ENCODE results near the gene CCDC150. TPM values are rescaled to one million over a fixed set of nuclear protein-coding genes. Genes with fewer than 3 reads are reported as not detected.

Gene CCDC150
- total and polyA plus RNA-seq, 10 donors = 0.54 to 6.8 (median 1.8) TPM

DNA sequence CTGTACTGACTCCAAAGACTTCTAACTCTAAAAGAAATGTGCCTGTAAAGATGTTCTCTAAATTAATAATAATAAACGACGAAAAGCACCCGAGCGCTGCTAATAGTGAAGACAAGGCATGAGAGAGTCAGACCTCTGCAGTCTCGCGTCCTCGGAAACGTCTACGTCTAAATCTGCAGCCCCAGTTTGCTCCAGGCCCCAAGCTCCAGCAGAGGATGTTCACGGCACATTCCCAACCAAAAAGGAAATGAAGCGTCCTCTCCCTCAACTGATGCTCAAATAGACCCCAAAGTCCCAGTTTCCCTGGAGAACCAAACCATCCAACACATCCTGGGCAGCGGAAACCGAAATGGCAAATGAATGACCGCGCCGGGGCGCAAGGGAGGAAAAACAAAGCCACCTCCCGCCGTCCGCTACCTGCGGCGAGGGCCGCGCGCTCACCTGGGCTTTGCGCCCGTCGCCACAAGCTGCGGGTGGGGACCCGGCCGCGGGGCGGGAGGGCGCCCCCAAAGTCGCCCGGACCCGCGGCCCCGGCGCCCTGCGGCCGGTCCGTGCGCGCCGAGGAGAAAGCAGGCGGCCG lies 47.1 kb upstream of the CCDC150 start:
- H3K4me1 ChIP-seq = peaks cover 0 to 20% (median 13%) of the 10 kb centered on the region in 6 donors
- no peak overlapping the region for H3K27ac ChIP-seq
- H3K36me3 ChIP-seq = no peaks in the 10 kb centered on the region
- peaks cover 0 to 70% (median 42%) of the 10 kb centered on the region in 7 donors for H3K27me3 ChIP-seq (replicated peaks in 1 of 7)
- no peak for TF ChIP-seq POLR2AphosphoS5 (IDR thresholded peaks at IDR 0.05)
- no peak for TF ChIP-seq POLR2A (IDR thresholded peaks at IDR 0.05)
- TF ChIP-seq, protein P1, sequence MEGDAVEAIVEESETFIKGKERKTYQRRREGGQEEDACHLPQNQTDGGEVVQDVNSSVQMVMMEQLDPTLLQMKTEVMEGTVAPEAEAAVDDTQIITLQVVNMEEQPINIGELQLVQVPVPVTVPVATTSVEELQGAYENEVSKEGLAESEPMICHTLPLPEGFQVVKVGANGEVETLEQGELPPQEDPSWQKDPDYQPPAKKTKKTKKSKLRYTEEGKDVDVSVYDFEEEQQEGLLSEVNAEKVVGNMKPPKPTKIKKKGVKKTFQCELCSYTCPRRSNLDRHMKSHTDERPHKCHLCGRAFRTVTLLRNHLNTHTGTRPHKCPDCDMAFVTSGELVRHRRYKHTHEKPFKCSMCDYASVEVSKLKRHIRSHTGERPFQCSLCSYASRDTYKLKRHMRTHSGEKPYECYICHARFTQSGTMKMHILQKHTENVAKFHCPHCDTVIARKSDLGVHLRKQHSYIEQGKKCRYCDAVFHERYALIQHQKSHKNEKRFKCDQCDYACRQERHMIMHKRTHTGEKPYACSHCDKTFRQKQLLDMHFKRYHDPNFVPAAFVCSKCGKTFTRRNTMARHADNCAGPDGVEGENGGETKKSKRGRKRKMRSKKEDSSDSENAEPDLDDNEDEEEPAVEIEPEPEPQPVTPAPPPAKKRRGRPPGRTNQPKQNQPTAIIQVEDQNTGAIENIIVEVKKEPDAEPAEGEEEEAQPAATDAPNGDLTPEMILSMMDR (IDR thresholded peaks at IDR 0.05 in 8 of 11, conservative IDR thresholded peaks at IDR 0.05 in 3 of 11) = no peak
- no peak for DNase-seq
- whole genome bisulfite sequencing, 5 donors = 1 to 7% (median 2%) methylated on average over 12 to 48 of the region's 48 CpGs
- peak overlapping the region in 7 of 8 donors; percentile 52 to 77 (median 60) for H3K4me3 ChIP-seq
- H3K9me3 ChIP-seq = no peaks in the 10 kb centered on the region
- intact Hi-C loops (cut with DNase I; ENCODE audit: low total_unique reads) = no loop called here

DNA sequence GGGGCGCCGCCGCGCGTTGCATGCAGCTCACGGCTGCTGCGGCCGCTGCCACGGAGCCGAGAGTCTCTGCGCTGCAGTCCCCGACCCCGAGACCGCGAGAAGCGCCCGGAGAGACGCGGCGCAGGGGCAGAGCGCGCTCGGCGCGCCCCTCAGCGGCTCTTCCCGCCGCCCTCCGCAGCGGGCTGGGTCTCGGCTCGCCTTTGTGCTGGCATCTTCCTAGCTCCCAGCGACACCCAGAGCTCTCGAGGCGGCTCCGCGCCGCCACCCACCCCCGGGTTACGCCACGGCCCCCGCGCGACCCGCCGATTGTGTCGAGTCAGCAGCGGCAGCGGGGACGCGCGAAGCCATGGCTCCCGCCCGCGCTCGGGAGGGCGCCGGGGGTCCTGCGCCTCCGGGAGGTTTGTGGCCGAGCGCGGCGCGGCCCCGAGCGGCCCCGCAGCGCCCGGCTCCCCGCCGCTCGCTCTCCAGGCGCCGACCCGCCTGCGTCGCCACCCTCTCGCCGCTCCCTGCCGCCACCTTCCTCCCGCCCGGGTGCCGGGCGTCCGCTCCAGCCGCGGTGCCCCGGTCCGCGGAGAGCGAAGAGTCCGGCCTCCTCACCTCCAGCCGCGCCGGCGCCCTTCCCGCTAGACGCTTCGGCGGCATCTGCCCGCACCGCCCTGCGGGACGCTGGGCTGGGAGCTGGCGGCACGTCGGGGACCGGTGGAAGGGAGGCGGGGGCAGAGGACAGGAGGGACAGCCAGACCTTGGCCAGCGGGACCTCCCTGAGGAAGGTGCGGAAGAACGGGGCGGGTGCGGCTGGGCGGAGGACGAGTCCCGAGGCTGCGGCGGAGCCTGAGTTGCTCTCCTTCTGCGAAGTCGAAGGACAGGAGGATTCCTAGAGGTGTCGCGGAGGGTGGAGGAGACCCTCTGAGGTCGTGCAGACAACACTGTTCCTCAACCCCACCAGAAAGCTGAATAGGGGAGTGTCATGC lies 46.3 kb upstream of the CCDC150 start, which contains the start of gene HECW2:
Gene HECW2, minus strand, starts transcription at position 644 of the 971 bp plus-strand sequence.
- peak; percentile 73 for DNase-seq
- Histone ChIP-seq H3K9me3 (no peaks in the 10 kb centered on the region), H3K4me1 (peaks cover 0 to 20% (median 13%) of the 10 kb centered on the region in 6 donors), H3K27me3 (replicated peaks in 1 of 7) (peaks cover 0 to 70% (median 42%) of the 10 kb centered on the region in 7 donors), H3K4me3 (peak within 1 kb of the TSS; percentile 14 to 77 (median 60)), H3K27ac (no peak within 1 kb of the TSS), H3K36me3 (no peaks in the 10 kb centered on the region)
- intact Hi-C loops (cut with DNase I; ENCODE audit: low total_unique reads) = no loop called here
- TF ChIP-seq, protein P1 (IDR thresholded peaks at IDR 0.05 in 8 of 11, conservative IDR thresholded peaks at IDR 0.05 in 3 of 11) = no peak
- TF ChIP-seq POLR2A (IDR thresholded peaks at IDR 0.05) = no peak
- TF ChIP-seq POLR2AphosphoS5 (IDR thresholded peaks at IDR 0.05) = no peak
- WGBS, 5 donors = 1 to 3% (median 1%) methylated on average over 26 to 125 of the region's 125 CpGs

DNA sequence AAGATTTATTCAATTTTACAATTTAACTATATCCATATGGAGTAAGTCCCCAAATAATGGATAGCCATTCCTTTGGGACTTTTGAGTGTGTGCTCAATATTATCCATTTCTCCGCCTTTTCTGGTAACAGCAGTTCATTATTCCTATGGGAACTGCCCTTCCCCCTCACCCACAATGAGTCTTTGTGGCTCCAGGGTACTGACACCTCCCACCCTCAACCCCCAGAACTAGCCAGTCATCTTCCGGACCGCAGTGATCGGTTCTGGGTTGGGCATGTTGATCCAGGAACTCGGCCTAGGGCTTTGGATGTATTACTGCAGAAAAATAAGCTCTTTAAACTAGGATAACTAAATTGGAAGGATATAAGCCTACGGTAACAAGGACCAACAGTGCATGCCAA lies 45.4 kb upstream of the CCDC150 start:
- intact Hi-C loops (cut with DNase I; ENCODE audit: low total_unique reads) = no loop called here
- H3K4me1 ChIP-seq = peaks cover 0 to 20% (median 13%) of the 10 kb centered on the region in 6 donors
- no peaks in the 10 kb centered on the region for H3K36me3 ChIP-seq
- DNase-seq = no peak
- WGBS, 5 donors = 91 to 98% (median 94%) methylated on average over 6 of the region's 6 CpGs
- peaks cover 0 to 67% (median 42%) of the 10 kb centered on the region in 7 donors for H3K27me3 ChIP-seq (replicated peaks in 1 of 7)
- H3K4me3 ChIP-seq = no peak overlapping the region
- H3K27ac ChIP-seq = no peak overlapping the region
- H3K9me3 ChIP-seq = no peaks in the 10 kb centered on the region
- TF ChIP-seq, protein P1 (IDR thresholded peaks at IDR 0.05 in 8 of 11, conservative IDR thresholded peaks at IDR 0.05 in 3 of 11) = no peak
- TF ChIP-seq POLR2A (IDR thresholded peaks at IDR 0.05) (no peak), POLR2AphosphoS5 (IDR thresholded peaks at IDR 0.05) (no peak)

DNA sequence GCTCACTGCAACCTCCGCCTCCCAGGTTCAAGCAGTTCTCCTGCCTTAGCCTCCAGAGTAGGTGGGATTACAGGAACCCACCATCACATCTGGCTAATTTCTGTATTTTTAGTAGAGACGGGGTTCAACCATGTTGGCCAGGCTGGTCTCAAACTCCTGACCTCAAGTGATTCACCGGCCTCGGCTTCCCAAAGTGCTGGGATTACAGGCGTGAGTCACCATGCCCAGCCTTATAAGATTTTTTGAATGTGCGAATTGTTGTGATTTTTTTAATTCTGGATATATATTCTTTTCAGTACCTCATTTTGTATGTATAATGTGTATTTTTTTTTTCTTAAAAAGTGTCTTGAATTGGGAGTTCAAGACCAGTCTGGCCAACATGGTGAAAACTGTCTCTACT lies 42.0 kb upstream of the CCDC150 start:
- TF ChIP-seq, protein P1 (IDR thresholded peaks at IDR 0.05 in 8 of 11, conservative IDR thresholded peaks at IDR 0.05 in 3 of 11) = no peak
- no peak for TF ChIP-seq POLR2A (IDR thresholded peaks at IDR 0.05)
- no peak for TF ChIP-seq POLR2AphosphoS5 (IDR thresholded peaks at IDR 0.05)
- peaks cover 0 to 13% (median 8%) of the 10 kb centered on the region in 6 donors for H3K4me1 ChIP-seq

More for the DNA sequence above, 42.0 kb upstream of the CCDC150 start:
- intact Hi-C loops (cut with DNase I; ENCODE audit: low total_unique reads) = no loop called here
- WGBS, 5 donors = 92 to 98% (median 95%) methylated on average over 6 of the region's 6 CpGs
- H3K27me3 ChIP-seq (replicated peaks in 1 of 7) = peaks cover 0 to 40% (median 22%) of the 10 kb centered on the region in 7 donors
- H3K4me3 ChIP-seq = no peak overlapping the region
- H3K9me3 ChIP-seq = no peaks in the 10 kb centered on the region
- no peak overlapping the region for H3K27ac ChIP-seq
- DNase-seq = no peak
- no peaks in the 10 kb centered on the region for H3K36me3 ChIP-seq
